ENCODE measurements around the gene FOS.

DNA sequence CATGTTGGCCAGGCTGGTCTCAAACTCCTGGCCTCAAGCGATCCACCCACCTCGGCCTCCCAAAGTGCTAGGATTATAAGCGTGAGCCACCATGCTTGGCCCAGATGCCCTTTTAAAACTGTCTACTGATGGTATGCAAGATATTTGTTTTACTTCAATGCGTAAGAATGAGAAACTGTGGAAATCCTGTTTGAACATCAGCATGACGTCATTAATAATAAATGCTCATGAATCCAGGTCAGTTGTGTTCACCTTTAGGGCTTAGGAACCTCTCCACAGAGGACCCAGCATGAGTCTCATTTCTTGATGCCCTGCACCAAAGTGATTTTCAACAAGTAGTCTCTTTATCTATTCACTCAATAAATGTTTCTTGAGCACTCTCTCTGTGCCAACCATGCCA lies 34.5 kb upstream of the FOS start:
- TF ChIP-seq, protein P1, sequence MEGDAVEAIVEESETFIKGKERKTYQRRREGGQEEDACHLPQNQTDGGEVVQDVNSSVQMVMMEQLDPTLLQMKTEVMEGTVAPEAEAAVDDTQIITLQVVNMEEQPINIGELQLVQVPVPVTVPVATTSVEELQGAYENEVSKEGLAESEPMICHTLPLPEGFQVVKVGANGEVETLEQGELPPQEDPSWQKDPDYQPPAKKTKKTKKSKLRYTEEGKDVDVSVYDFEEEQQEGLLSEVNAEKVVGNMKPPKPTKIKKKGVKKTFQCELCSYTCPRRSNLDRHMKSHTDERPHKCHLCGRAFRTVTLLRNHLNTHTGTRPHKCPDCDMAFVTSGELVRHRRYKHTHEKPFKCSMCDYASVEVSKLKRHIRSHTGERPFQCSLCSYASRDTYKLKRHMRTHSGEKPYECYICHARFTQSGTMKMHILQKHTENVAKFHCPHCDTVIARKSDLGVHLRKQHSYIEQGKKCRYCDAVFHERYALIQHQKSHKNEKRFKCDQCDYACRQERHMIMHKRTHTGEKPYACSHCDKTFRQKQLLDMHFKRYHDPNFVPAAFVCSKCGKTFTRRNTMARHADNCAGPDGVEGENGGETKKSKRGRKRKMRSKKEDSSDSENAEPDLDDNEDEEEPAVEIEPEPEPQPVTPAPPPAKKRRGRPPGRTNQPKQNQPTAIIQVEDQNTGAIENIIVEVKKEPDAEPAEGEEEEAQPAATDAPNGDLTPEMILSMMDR (IDR thresholded peaks at IDR 0.05), result no peak
- no peak for TF ChIP-seq EZH2 (IDR thresholded peaks at IDR 0.05; ENCODE audit: borderline replicate concordance, insufficient read depth, low read depth, low read length, poor library complexity, severe bottlenecking)
